H9 (cell line): ENCODE results near the gene RAB27A. TPM values are rescaled to one million over a fixed set of nuclear protein-coding genes. Genes with fewer than 3 reads are reported as not detected.

Experiments used
- DNase-seq: peaks from one replicate; pipeline ENCODE4 v3.0.0-alpha.2; 2017
- H2AFZ ChIP-seq: one replicate; pipeline ENCODE4 v1.6.1; 2013; ENCODE audit warnings: mild to moderate bottlenecking, low read length, control low read depth, moderate library complexity
- H2AK5ac ChIP-seq: 2 replicates; pipeline ENCODE4 v1.6.1; 2013; ENCODE audit warnings: low read length, control low read depth, mixed read lengths; ENCODE audit not compliant: insufficient read length
- H2BK120ac ChIP-seq: one replicate; pipeline ENCODE4 v1.6.1; 2013; ENCODE audit warnings: low read depth, mild to moderate bottlenecking, low read length, control low read depth, inconsistent platforms; ENCODE audit not compliant: poor library complexity, severe bottlenecking
- H2BK12ac ChIP-seq: 2 replicates; pipeline ENCODE4 v1.6.1; 2013; ENCODE audit warnings: low read length, control low read depth, mixed read lengths, low read depth; ENCODE audit not compliant: insufficient read length
- H2BK15ac ChIP-seq: 2 replicates; pipeline ENCODE4 v1.6.1; 2013; ENCODE audit warnings: low read depth, low read length, control low read depth
- H2BK20ac ChIP-seq: one replicate; pipeline ENCODE4 v1.6.1; 2013; ENCODE audit warnings: low read depth, mild to moderate bottlenecking, low read length, control low read depth, inconsistent platforms; ENCODE audit not compliant: poor library complexity, severe bottlenecking
- H2BK5ac ChIP-seq: 2 replicates; pipeline ENCODE4 v1.6.1; 2013; ENCODE audit warnings: low read length, control low read depth, mixed read lengths; ENCODE audit not compliant: insufficient read length
- H3K14ac ChIP-seq: 2 replicates; pipeline ENCODE4 v1.6.1; 2013; ENCODE audit warnings: low read length, control low read depth; ENCODE audit not compliant: insufficient read depth
- H3K18ac ChIP-seq: 2 replicates; pipeline ENCODE4 v1.6.1; 2013; ENCODE audit warnings: low read depth, mild to moderate bottlenecking, mixed read lengths, low read length, control low read depth; ENCODE audit not compliant: insufficient read length
- H3K23ac ChIP-seq: 2 replicates; pipeline ENCODE4 v1.6.1; 2013; ENCODE audit warnings: low read length, control low read depth, mixed read lengths, low read depth; ENCODE audit not compliant: insufficient read length
- H3K23me2 ChIP-seq: 2 replicates; pipeline ENCODE4 v1.6.1; 2013; ENCODE audit warnings: low read depth, mild to moderate bottlenecking, mixed read lengths, low read length, control low read depth; ENCODE audit not compliant: insufficient read length, poor library complexity, severe bottlenecking
- H3K27ac ChIP-seq: 2 replicates; pipeline ENCODE4 v1.5.1; 2013; ENCODE audit warnings: low read length, control low read depth, mixed read lengths, low read depth; ENCODE audit not compliant: insufficient read length
- H3K27me3 ChIP-seq: 2 replicates; pipeline ENCODE4 v1.6.1; 2013; ENCODE audit warnings: low read length, control low read depth, inconsistent platforms; ENCODE audit not compliant: insufficient read depth
- H3K4ac ChIP-seq: 2 replicates; pipeline ENCODE4 v1.6.1; 2013; ENCODE audit warnings: low read depth, mild to moderate bottlenecking, control low read depth, inconsistent platforms, low read length, moderate library complexity
- H3K4me1 ChIP-seq: 2 replicates; pipeline ENCODE4 v1.6.1; 2013; ENCODE audit warnings: low read length, control low read depth, inconsistent platforms; ENCODE audit not compliant: insufficient read depth
- H3K4me2 ChIP-seq: 2 replicates; pipeline ENCODE4 v1.6.1; 2013; ENCODE audit warnings: low read length, control low read depth, mixed read lengths; ENCODE audit not compliant: insufficient read length, insufficient read depth
- H3K56ac ChIP-seq: 2 replicates; pipeline ENCODE4 v1.6.1; 2013; ENCODE audit warnings: low read depth, mild to moderate bottlenecking, mixed read lengths, low read length, control low read depth; ENCODE audit not compliant: insufficient read length
- H3K79me1 ChIP-seq: 2 replicates; pipeline ENCODE4 v1.6.1; 2013; ENCODE audit warnings: low read depth, mild to moderate bottlenecking, moderate library complexity, low read length, control low read depth, inconsistent platforms; ENCODE audit not compliant: insufficient read depth, poor library complexity, severe bottlenecking
- H3K79me2 ChIP-seq: 2 replicates; pipeline ENCODE4 v1.6.1; 2013; ENCODE audit warnings: low read length, control low read depth, inconsistent platforms; ENCODE audit not compliant: insufficient read depth
- H3K9ac ChIP-seq: 2 replicates; pipeline ENCODE4 v1.6.1; 2013; ENCODE audit warnings: low read length, control low read depth, mixed read lengths; ENCODE audit not compliant: insufficient read length; ENCODE audit errors: extremely low read depth
- H3K9me3 ChIP-seq: one replicate; pipeline ENCODE4 v1.6.1; 2013; ENCODE audit warnings: low read depth, low read length, inconsistent platforms; ENCODE audit not compliant: control insufficient read depth
- H3T11ph ChIP-seq: one replicate; pipeline ENCODE4 v1.6.1; 2013; ENCODE audit warnings: mild to moderate bottlenecking, low read length, control low read depth, inconsistent platforms
- H4K20me1 ChIP-seq: one replicate; pipeline ENCODE4 v1.6.1; 2013; ENCODE audit not compliant: control insufficient read depth, insufficient read length, insufficient read depth
- H4K5ac ChIP-seq: 2 replicates; pipeline ENCODE4 v1.6.1; 2013; ENCODE audit warnings: low read depth, mild to moderate bottlenecking, mixed read lengths, low read length, control low read depth; ENCODE audit not compliant: insufficient read length
- H4K8ac ChIP-seq: replicated peaks from 2 replicates; pipeline ENCODE4 v1.6.1; 2013; ENCODE audit warnings: low read length, control low read depth, mixed read lengths, low read depth; ENCODE audit not compliant: insufficient read length
- H4K91ac ChIP-seq: 2 replicates; pipeline ENCODE4 v1.6.1; 2013; ENCODE audit warnings: low read depth, mild to moderate bottlenecking, moderate library complexity, mixed read lengths, low read length, control low read depth; ENCODE audit not compliant: insufficient read length
- H3K27ac Mint-ChIP-seq, 3 experiments: 2 replicates in 2 of 3; 3 replicates in 1 of 3; pipeline ENCODE4 v1.8.0; 2020 to 2021; ENCODE audit warnings: mixed read lengths in 3 of 3, mild to moderate bottlenecking in 1 of 3, moderate library complexity in 1 of 3
- H3K27me3 Mint-ChIP-seq: 2 replicates; pipeline ENCODE4 v1.8.0; 2021; ENCODE audit warnings: low read depth, mild to moderate bottlenecking, moderate library complexity, mixed read lengths
- H3K36me3 Mint-ChIP-seq, 3 experiments: 2 replicates in 2 of 3; 3 replicates in 1 of 3; pipeline ENCODE4 v1.8.0; 2020 to 2021; ENCODE audit warnings: low read depth in 3 of 3, mixed read lengths in 3 of 3; ENCODE audit not compliant: insufficient read depth in 1 of 3
- H3K4me1 Mint-ChIP-seq, 2 experiments: 2 replicates each; pipeline ENCODE4 v1.8.0; 2020; ENCODE audit warnings: mixed read lengths in 2 of 2
- H3K4me3 Mint-ChIP-seq, 2 experiments: 2 replicates in 1 of 2; 3 replicates in 1 of 2; pipeline ENCODE4 v1.8.0; 2020 to 2021; ENCODE audit warnings: mild to moderate bottlenecking in 2 of 2, mixed read lengths in 2 of 2, moderate library complexity in 1 of 2
- H3K9me3 Mint-ChIP-seq, 2 experiments: 2 replicates in 1 of 2; 3 replicates in 1 of 2; pipeline ENCODE4 v1.8.0; 2020; ENCODE audit warnings: mild to moderate bottlenecking in 2 of 2, mixed read lengths in 2 of 2, moderate library complexity in 1 of 2
- WGBS: extraction: QIAGEN DNeasy Blood & Tissue Kit; methylation state at CpG from one replicate; pipeline ENCODE4 v1.1.7; 2013; ENCODE audit warnings: missing lambda C conversion rate, low lambda C conversion rate, mixed read lengths; ENCODE audit not compliant: insufficient read length; ENCODE audit errors: extremely low coverage; 5-methylcytosine and 5-hydroxymethylcytosine counted together
- total RNA-seq: library from RNA; stranded (reverse); gene quantifications from 2 replicates; pipeline ENCODE4 v1.2.1, GENCODE V29; 2021
- TF ChIP-seq, protein P1 (sequence below): fragments of 200-600 bp; sonication (generic); conservative IDR thresholded peaks from 3 replicates; pipeline ENCODE4 v1.8.0; 2021; ENCODE audit warnings: antibody characterized with exemption, mild to moderate bottlenecking

Gene RAB27A
- total RNA-seq, 1 experiment from 2014 or later, result 6.8 TPM

DNA sequence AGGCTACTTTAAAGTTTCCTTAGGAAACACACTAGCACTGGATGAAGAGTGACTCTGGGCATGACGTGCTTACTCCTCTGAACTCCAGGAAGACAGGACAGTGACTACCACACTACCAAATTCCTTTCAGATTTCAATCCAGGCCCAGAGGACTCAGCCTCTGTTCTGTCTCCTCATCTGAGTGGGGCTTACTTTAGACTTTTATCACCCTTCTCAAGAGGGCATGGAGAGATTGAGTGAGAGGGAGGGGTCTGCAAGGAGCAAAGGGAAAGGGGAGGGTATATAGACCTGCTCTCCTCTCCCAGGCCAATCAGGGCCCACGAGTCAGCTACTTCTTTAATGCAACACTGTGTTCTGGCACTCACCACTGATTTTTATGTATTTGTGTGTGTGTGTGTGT is 63.5 kb downstream of the RAB27A start:
- Histone ChIP-seq H2BK20ac (no peak overlapping the region), H3K18ac (no peak overlapping the region), H3K27me3 (no peaks in the 10 kb centered on the region), H3K9me3 (no peaks in the 10 kb centered on the region), H2BK15ac (no peak overlapping the region), H3K79me1 (no peaks in the 10 kb centered on the region), H2BK5ac (no peak overlapping the region), H3K9ac (no peak overlapping the region), H2AFZ (peak overlapping the region; percentile 71), H3K4ac (no peak overlapping the region), H2BK120ac (no peak overlapping the region), H4K8ac (no peak overlapping the region), H4K5ac (no peak overlapping the region), H3T11ph (no peak overlapping the region), H2AK5ac (no peak overlapping the region), H3K14ac (no peak overlapping the region), H4K20me1 (no peaks in the 10 kb centered on the region), H3K23me2 (no peaks in the 10 kb centered on the region), H3K23ac (no peak overlapping the region), H3K79me2 (no peaks in the 10 kb centered on the region), H3K27ac (no peak overlapping the region), H3K4me2 (no peak overlapping the region), H2BK12ac (no peak overlapping the region), H3K4me1 (no peaks in the 10 kb centered on the region; the same call in 1 of the 2 replicates), H3K56ac (no peak overlapping the region), H4K91ac (no peak overlapping the region)
- no CpG with 5 or more reads among the region's 2 CpGs for WGBS
- H3K36me3 Mint-ChIP-seq, result no peaks in the 10 kb centered on the region
- peak overlapping the region in 1 of 3 experiments; percentile 81; a peak in 1 of 7 replicates for H3K27ac Mint-ChIP-seq
- TF ChIP-seq, protein P1, sequence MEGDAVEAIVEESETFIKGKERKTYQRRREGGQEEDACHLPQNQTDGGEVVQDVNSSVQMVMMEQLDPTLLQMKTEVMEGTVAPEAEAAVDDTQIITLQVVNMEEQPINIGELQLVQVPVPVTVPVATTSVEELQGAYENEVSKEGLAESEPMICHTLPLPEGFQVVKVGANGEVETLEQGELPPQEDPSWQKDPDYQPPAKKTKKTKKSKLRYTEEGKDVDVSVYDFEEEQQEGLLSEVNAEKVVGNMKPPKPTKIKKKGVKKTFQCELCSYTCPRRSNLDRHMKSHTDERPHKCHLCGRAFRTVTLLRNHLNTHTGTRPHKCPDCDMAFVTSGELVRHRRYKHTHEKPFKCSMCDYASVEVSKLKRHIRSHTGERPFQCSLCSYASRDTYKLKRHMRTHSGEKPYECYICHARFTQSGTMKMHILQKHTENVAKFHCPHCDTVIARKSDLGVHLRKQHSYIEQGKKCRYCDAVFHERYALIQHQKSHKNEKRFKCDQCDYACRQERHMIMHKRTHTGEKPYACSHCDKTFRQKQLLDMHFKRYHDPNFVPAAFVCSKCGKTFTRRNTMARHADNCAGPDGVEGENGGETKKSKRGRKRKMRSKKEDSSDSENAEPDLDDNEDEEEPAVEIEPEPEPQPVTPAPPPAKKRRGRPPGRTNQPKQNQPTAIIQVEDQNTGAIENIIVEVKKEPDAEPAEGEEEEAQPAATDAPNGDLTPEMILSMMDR, result no peak
- H3K4me3 Mint-ChIP-seq, result no peak overlapping the region
- no peaks in the 10 kb centered on the region for H3K9me3 Mint-ChIP-seq
- H3K27me3 Mint-ChIP-seq, result no peaks in the 10 kb centered on the region
- peaks cover 5 to 11% of the 10 kb centered on the region in 2 experiments for H3K4me1 Mint-ChIP-seq
- DNase-seq, result no peak
